OCI-LY7 (cell line): Measurements from ENCODE around the gene LDAH. TPM values are rescaled to one million over a fixed set of nuclear protein-coding genes. Genes with fewer than 3 reads are reported as not detected.

Experiments
- BruUV-seq: library from RNA; stranded (reverse); fragments of 400-500 nt; replicated peaks from 2 replicates; lab custom pipeline; 2021; lab: Mats Ljungman, UMichigan
- CTCF ChIA-PET: fragments of 300-600 bp; sonication (Branson Sonifier 250); formaldehyde crosslinking; loops from one replicate; lab custom pipeline; 2022; ENCODE audit warnings: antibody characterized with exemption; ENCODE audit not compliant: unreplicated experiment; lab: Charles Lee
- POLR2A ChIA-PET: fragments of 300-600 bp; sonication (Branson Sonifier 250); formaldehyde crosslinking; loops from one replicate; lab custom pipeline; 2022; ENCODE audit warnings: antibody characterized with exemption; lab: Charles Lee
- DNase-seq: peaks from one replicate; pipeline ENCODE4 v3.0.0-alpha.2; 2015; ENCODE audit warnings: low spot score
- H2AFZ ChIP-seq: fragments of 200-600 bp; sonication (generic), shearing (Covaris generic); 2 replicates; pipeline ENCODE4 v1.6.1; 2014; ENCODE audit warnings: mild to moderate bottlenecking, antibody characterized with exemption, low read length, moderate library complexity
- H3K27ac ChIP-seq: fragments of 200-600 bp; sonication (generic); 2 replicates; pipeline ENCODE4 v1.5.1; 2014; ENCODE audit warnings: mixed run types, low read depth, mild to moderate bottlenecking, moderate library complexity, low read length, inconsistent platforms; ENCODE audit not compliant: poor library complexity, severe bottlenecking
- H3K36me3 ChIP-seq: fragments of 200-600 bp; sonication (generic); 2 replicates; pipeline ENCODE4 v1.6.1; 2014; ENCODE audit warnings: mild to moderate bottlenecking, antibody characterized with exemption, low read length, moderate library complexity, mixed read lengths; ENCODE audit not compliant: insufficient read depth
- H3K4me1 ChIP-seq: fragments of 200-600 bp; sonication (generic); 2 replicates; pipeline ENCODE4 v1.5.1; 2014; ENCODE audit warnings: mild to moderate bottlenecking, low read length; ENCODE audit not compliant: insufficient read depth, poor library complexity, severe bottlenecking
- H3K4me2 ChIP-seq: fragments of 200-600 bp; sonication (generic); 2 replicates; pipeline ENCODE4 v1.6.1; 2014; ENCODE audit warnings: mild to moderate bottlenecking, low read length
- H3K4me3 ChIP-seq: fragments of 200-600 bp; sonication (generic); 2 replicates; pipeline ENCODE4 v1.5.1; 2014; ENCODE audit warnings: mild to moderate bottlenecking, low read depth, low read length; ENCODE audit not compliant: poor library complexity, severe bottlenecking
- H3K79me2 ChIP-seq: fragments of 200-600 bp; sonication (generic); 2 replicates; pipeline ENCODE4 v1.6.1; 2016; ENCODE audit warnings: low read depth, mild to moderate bottlenecking, low read length, moderate library complexity, mixed read lengths; ENCODE audit not compliant: insufficient read depth
- H3K9me2 ChIP-seq: fragments of 200-600 bp; sonication (generic); 2 replicates; pipeline ENCODE4 v1.6.1; 2016; ENCODE audit warnings: mild to moderate bottlenecking, low read length, mixed read lengths; ENCODE audit not compliant: insufficient read depth
- H3K9me3 ChIP-seq: fragments of 200-600 bp; sonication (generic); 2 replicates; pipeline ENCODE4 v1.6.1; 2014; ENCODE audit warnings: mild to moderate bottlenecking, mixed run types, low read length, mixed read lengths
- H4K20me1 ChIP-seq: fragments of 200-600 bp; sonication (generic); 2 replicates; pipeline ENCODE4 v1.6.1; 2014; ENCODE audit warnings: mild to moderate bottlenecking, antibody characterized with exemption, low read length, moderate library complexity, mixed read lengths; ENCODE audit not compliant: insufficient read depth
- EZH2phosphoT487 ChIP-seq: fragments of 200-600 bp; sonication (generic); IDR thresholded peaks from 2 replicates; pipeline ENCODE4 v1.6.1; 2018; ENCODE audit warnings: low read depth, borderline replicate concordance, mild to moderate bottlenecking, mixed run types, antibody characterized with exemption, low read length, moderate library complexity, mixed read lengths
- intact Hi-C: fragments of 100-400 bp; cut with micrococcal nuclease; formaldehyde crosslinking; loops from one replicate; pipeline ENCODE4 v1.10.0; 2022; ENCODE audit not compliant: unreplicated experiment
- total RNA-seq, 2 experiments: library from RNA; depleted of rRNA in 1 of 2; stranded (reverse); fragments of >200 nt in 1 of 2; shearing (Covaris generic) in 1 of 2; gene quantifications; 2 replicates each; pipeline ENCODE4 v1.2.3, GENCODE V29; 2014 to 2022
- TF ChIP-seq, protein P1 (sequence below): fragments of 200-600 bp; sonication (generic); conservative IDR thresholded peaks from 2 replicates; pipeline ENCODE4 v1.5.1; 2014; ENCODE audit warnings: mild to moderate bottlenecking, antibody characterized with exemption, low read length, moderate library complexity, mixed read lengths

The LDAH gene
- total RNA-seq, 2 experiments from 2014 or later = 21.7 to 38.1 TPM

DNA sequence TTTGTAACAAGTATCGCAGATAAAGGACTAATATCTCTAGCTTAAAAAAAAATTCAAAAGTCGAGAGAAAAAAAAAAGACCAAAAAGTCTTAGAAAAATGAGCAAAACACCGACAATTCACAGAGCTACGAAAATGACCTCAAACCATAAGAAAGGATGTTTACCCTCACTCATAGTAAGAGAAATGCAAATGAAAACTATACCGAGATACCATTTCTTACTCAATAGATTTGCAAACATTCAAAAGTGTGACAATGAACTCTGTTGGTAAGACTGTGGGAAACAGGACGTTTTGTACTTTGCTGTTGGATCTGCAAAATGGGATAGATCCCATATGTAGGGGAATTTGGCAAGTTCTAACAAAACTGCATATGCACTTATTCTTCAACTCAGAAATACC, 39.9 kb upstream of the LDAH start:
- Histone ChIP-seq H3K36me3 (no peaks in the 10 kb centered on the region), H4K20me1 (no peaks in the 10 kb centered on the region), H2AFZ (no peak overlapping the region), H3K4me2 (no peak overlapping the region), H3K9me2 (no peaks in the 10 kb centered on the region; the same call in 1 of the 2 replicates), H3K4me1 (no peaks in the 10 kb centered on the region), H3K4me3 (no peak overlapping the region), H3K79me2 (no peaks in the 10 kb centered on the region), H3K9me3 (no peaks in the 10 kb centered on the region), H3K27ac (no peak overlapping the region)
- TF ChIP-seq EZH2phosphoT487 = no peak
- TF ChIP-seq, protein P1, sequence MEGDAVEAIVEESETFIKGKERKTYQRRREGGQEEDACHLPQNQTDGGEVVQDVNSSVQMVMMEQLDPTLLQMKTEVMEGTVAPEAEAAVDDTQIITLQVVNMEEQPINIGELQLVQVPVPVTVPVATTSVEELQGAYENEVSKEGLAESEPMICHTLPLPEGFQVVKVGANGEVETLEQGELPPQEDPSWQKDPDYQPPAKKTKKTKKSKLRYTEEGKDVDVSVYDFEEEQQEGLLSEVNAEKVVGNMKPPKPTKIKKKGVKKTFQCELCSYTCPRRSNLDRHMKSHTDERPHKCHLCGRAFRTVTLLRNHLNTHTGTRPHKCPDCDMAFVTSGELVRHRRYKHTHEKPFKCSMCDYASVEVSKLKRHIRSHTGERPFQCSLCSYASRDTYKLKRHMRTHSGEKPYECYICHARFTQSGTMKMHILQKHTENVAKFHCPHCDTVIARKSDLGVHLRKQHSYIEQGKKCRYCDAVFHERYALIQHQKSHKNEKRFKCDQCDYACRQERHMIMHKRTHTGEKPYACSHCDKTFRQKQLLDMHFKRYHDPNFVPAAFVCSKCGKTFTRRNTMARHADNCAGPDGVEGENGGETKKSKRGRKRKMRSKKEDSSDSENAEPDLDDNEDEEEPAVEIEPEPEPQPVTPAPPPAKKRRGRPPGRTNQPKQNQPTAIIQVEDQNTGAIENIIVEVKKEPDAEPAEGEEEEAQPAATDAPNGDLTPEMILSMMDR = no peak
- ChIA-PET CTCF (no interaction called here), POLR2A (interaction anchor here (0.7 to 1.2 kb wide), 3 partner anchors 19 to 186 kb away, joined by 3 to 6 read pairs (median 4); partner anchors contain the start of gene LDAH)
- DNase-seq = no peak
- no TSS peak for BruUV-seq
- intact Hi-C loops = no loop called here

GRCh38 chr2:20855456-20855855, 32.6 kb upstream of the LDAH start:
- no TSS peak for BruUV-seq
- POLR2A ChIA-PET = interaction anchor here (1.4 to 1.9 kb wide), 2 partner anchors 10 to 12 kb away, joined by 4 to 5 read pairs; no protein-coding TSS in a partner anchor
- Histone ChIP-seq H3K4me3 (no peak overlapping the region), H3K4me1 (no peaks in the 10 kb centered on the region), H3K9me3 (no peaks in the 10 kb centered on the region), H3K4me2 (no peak overlapping the region), H3K27ac (no peak overlapping the region), H3K79me2 (no peaks in the 10 kb centered on the region), H3K9me2 (no peaks in the 10 kb centered on the region), H3K36me3 (no peaks in the 10 kb centered on the region), H2AFZ (no peak overlapping the region), H4K20me1 (no peaks in the 10 kb centered on the region)
- intact Hi-C loops = no loop called here
- no peak for TF ChIP-seq EZH2phosphoT487
- TF ChIP-seq, protein P1 = no peak
- CTCF ChIA-PET = no interaction called here
- no peak for DNase-seq

DNA sequence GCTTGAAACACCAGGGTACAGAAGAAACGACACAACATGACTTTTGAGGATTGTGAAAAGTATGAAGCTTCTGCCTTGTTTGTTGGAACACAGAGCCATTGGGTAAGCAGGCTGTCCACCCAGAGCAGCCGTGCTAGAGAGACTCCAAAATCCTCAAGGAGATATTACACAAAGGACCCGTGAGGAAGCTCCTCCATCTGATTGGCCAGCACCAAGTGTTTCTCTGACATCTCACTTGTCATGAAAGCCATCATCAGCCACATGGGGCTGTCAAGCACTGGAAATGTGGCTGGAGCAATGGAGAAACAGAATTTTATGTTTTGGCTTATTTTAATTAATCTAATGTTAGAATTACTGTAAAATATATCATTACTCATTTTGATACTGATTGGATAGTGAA, 29.8 kb upstream of the LDAH start:
- no peaks in the 10 kb centered on the region for H3K36me3 ChIP-seq
- DNase-seq = no peak
- no TSS peak for BruUV-seq
- no peaks in the 10 kb centered on the region for H3K9me3 ChIP-seq
- no peak overlapping the region for H3K4me2 ChIP-seq
- no peak overlapping the region for H3K4me3 ChIP-seq
- no peaks in the 10 kb centered on the region for H3K79me2 ChIP-seq
- POLR2A ChIA-PET = interaction anchor here (0.7 kb wide), 1 partner anchor 50 kb away, joined by 3 read pairs; no protein-coding TSS in a partner anchor
- no peak overlapping the region for H3K27ac ChIP-seq
- TF ChIP-seq, protein P1 = no peak
- TF ChIP-seq EZH2phosphoT487 = no peak
- H3K9me2 ChIP-seq = no peaks in the 10 kb centered on the region
- H3K4me1 ChIP-seq = no peaks in the 10 kb centered on the region
- CTCF ChIA-PET = no interaction called here
- intact Hi-C loops = no loop called here
- no peak overlapping the region for H2AFZ ChIP-seq
- H4K20me1 ChIP-seq = no peaks in the 10 kb centered on the region
